Uterus (tissue), 4 donors: ENCODE data around the gene TUBB6. TPM values are rescaled to one million over a fixed set of nuclear protein-coding genes. Genes with fewer than 3 reads are reported as not detected.

Experiments used
- DNase-seq, 2 donors: peaks; one replicate each; pipeline ENCODE4 v3.0.0-alpha.2; 2019 to 2020
- H3K27ac ChIP-seq, 2 donors: fragments of 200-600 bp; sonication (generic); 1 replicate in 1 of 2; 2 replicates in 1 of 2; pipeline ENCODE4 v1.5.1; 2016 to 2018
- H3K27me3 ChIP-seq, 2 donors: fragments of 200-600 bp; sonication (generic); one replicate each; pipeline ENCODE4 v1.5.1; 2018 to 2019; ENCODE audit warnings: control low read depth in 1 of 2
- H3K36me3 ChIP-seq, 2 donors: fragments of 200-600 bp; sonication (generic); one replicate each; pipeline ENCODE4 v1.5.1; 2019; ENCODE audit warnings: control low read depth in 1 of 2
- H3K4me1 ChIP-seq, 2 donors: fragments of 200-600 bp; sonication (generic); one replicate each; pipeline ENCODE4 v1.5.1; 2018 to 2019; ENCODE audit warnings: control low read depth in 1 of 2
- H3K4me3 ChIP-seq, 2 donors: fragments of 200-600 bp; sonication (generic); 1 replicate in 1 of 2; 2 replicates in 1 of 2; pipeline ENCODE4 v1.5.1; 2018 to 2019; ENCODE audit warnings: mild to moderate bottlenecking in 1 of 2
- H3K9me3 ChIP-seq, 2 donors: fragments of 200-600 bp; sonication (generic); one replicate each; pipeline ENCODE4 v1.5.1; 2019; ENCODE audit warnings: control low read depth in 1 of 2
- CTCF ChIP-seq, 4 experiments: fragments of 200-600 bp in 2 of 4; fragments of 450-650 bp in 2 of 4; sonication (generic) in 2 of 4; IDR thresholded peaks; one replicate each; pipeline ENCODE4 v1.5.1; 2016 to 2019; ENCODE audit warnings: antibody characterized with exemption in 4 of 4, mild to moderate bottlenecking in 2 of 4, moderate library complexity in 1 of 4
- POLR2A ChIP-seq, 2 donors: fragments of 450-650 bp; IDR thresholded peaks; one replicate each; pipeline ENCODE4 v1.6.1; 2016; ENCODE audit warnings: antibody characterized with exemption in 2 of 2, mild to moderate bottlenecking in 1 of 2, moderate library complexity in 1 of 2
- intact Hi-C: fragments of 100-400 bp; cut with DNase I; formaldehyde crosslinking; loops from one replicate; pipeline ENCODE4 v1.15.1; 2023; ENCODE audit warnings: low total_unique reads
- total RNA-seq, 4 donors: library from RNA; depleted of rRNA in 3 of 4; stranded (reverse); fragments of >200 nt in 3 of 4; gene quantifications; one replicate each; pipeline versions ENCODE4 v1.1.0 to v1.2.4, GENCODE V29; 2014 to 2023
- donor health status: DM: yes; HTN: yes; CAD: no.

TUBB6 gene
- total RNA-seq, 4 donors from 2014 or later, result 222 to 456 (median 280) TPM

GRCh38 chr18:12271376-12272235 lies 36.4 kb upstream of the TUBB6 start:
- no peaks in the 10 kb centered on the region for H3K27me3 ChIP-seq
- H3K27ac ChIP-seq, result peak overlapping the region; percentile 78 to 79
- TF ChIP-seq POLR2A (IDR thresholded peaks at IDR 0.05) (peak; percentile 9 to 25), CTCF (IDR thresholded peaks at IDR 0.05) (peak; percentile 69 to 88 (median 80))
- DNase-seq, result peak; percentile 79
- H3K4me3 ChIP-seq, result peak overlapping the region; percentile 32 to 41
- intact Hi-C loops, result loop anchor here (5.0 kb wide), 1 partner anchor 36 kb away; the partner anchor contains the start of gene TUBB6
- H3K36me3 ChIP-seq, result no peaks in the 10 kb centered on the region
- H3K4me1 ChIP-seq, result peaks cover 0 to under 1% of the 10 kb centered on the region in 2 donors
- no peaks in the 10 kb centered on the region for H3K9me3 ChIP-seq

GRCh38 chr18:12274793-12275192 lies 33.2 kb upstream of the TUBB6 start:
- DNase-seq, result no peak
- intact Hi-C loops, result loop anchor here (5.0 kb wide), 1 partner anchor 33 kb away; the partner anchor contains the start of gene TUBB6
- Histone ChIP-seq H3K4me3 (no peak overlapping the region), H3K27ac (no peak overlapping the region), H3K4me1 (peaks cover 5 to 24% of the 10 kb centered on the region in 2 donors), H3K9me3 (no peaks in the 10 kb centered on the region), H3K27me3 (no peaks in the 10 kb centered on the region), H3K36me3 (no peaks in the 10 kb centered on the region)
- TF ChIP-seq POLR2A (IDR thresholded peaks at IDR 0.05) (no peak), CTCF (IDR thresholded peaks at IDR 0.05) (no peak)

DNA sequence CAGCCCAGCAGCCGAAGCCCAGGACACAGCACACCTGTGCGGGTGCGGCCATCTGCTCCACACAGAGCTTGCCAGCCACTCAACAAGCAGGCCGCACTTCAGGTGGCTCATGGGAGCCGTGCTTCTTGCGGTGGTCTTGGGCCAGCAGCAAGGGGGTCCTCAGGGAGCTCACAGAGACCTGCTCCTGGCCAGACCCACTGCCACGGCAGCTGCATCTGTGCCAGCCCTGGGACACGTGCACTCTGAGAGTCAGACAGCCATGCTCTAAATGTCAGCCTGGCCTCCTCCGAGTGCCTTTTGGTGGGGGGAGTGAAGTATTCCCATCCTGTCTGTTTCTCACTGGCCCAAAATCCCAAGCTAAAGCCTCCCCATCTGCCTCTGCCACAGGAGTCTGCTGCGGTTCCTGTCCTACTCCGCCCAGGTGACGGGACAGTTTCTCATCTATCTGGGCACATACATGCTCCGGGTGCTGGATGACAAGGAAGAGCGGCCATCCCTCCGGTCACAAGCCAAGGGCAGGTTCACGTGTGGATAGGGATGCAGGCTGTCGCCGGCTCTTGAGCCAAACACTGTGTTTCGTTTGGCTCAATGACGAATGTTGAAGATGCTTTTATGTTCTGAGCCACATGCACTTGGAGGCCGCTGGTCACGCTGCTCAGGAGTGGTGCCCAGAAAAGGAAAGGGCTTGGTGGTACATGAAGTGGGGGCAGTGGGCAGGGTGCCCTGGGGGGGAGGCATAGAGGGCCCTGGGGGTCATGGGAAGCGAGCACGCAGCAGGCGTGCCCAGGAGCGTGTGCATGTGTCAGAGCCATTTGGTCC lies 31.1 kb upstream of the TUBB6 start:
- no peaks in the 10 kb centered on the region for H3K36me3 ChIP-seq
- intact Hi-C loops, result no loop called here
- DNase-seq, result peak in 1 of 2 donors; percentile 32
- no peaks in the 10 kb centered on the region for H3K9me3 ChIP-seq
- H3K27me3 ChIP-seq, result no peaks in the 10 kb centered on the region
- H3K27ac ChIP-seq, result peak overlapping the region; percentile 97 to 99
- no peak for TF ChIP-seq CTCF (IDR thresholded peaks at IDR 0.05)
- no peak for TF ChIP-seq POLR2A (IDR thresholded peaks at IDR 0.05)
- peaks cover 5 to 24% of the 10 kb centered on the region in 2 donors for H3K4me1 ChIP-seq
- H3K4me3 ChIP-seq, result no peak overlapping the region

DNA sequence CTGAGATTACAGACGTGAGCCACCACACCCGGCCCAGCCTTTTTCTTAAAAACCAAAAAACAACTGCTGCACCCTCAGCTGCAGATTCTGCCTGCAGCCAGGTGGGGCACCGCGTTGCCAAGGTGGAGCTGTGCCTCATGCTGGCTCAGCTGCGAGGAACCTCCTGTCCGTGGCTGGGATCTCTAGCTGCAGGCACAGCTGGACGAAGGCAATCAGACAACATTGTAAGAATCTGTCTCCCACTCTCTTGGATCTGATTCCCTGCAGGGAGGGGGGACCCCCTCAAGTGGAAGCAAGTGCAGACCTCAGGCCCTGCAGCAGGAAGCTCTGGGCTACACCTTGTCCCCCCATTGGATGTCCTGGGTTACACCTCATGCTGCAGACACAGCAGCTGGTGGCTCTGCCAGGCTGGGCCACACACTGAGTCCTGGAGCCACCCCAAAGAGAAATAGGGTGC lies 29.8 kb upstream of the TUBB6 start:
- H3K4me1 ChIP-seq, result peaks cover 5 to 24% of the 10 kb centered on the region in 2 donors
- H3K4me3 ChIP-seq, result peak overlapping the region; percentile 42 to 44
- DNase-seq, result peak; percentile 33 to 41
- no peaks in the 10 kb centered on the region for H3K9me3 ChIP-seq
- H3K27ac ChIP-seq, result peak overlapping the region; percentile 97 to 99
- no peaks in the 10 kb centered on the region for H3K27me3 ChIP-seq
- no peaks in the 10 kb centered on the region for H3K36me3 ChIP-seq
- intact Hi-C loops, result no loop called here
- TF ChIP-seq CTCF (IDR thresholded peaks at IDR 0.05) (no peak), POLR2A (IDR thresholded peaks at IDR 0.05) (no peak)
